Measurements from ENCODE around the gene VWA7.

The VWA7 gene

GRCh38 chr6:31776485-31776988, 591 bp downstream of the VWA7 start:
- no peak for DNase-seq

- no peak for DNase-seq
Observed at GRCh38 chr6:31775633-31776484, 1.3 kb downstream of the VWA7 start.

- no peak for DNase-seq
Observed at GRCh38 chr6:31775184-31775583, 1.9 kb downstream of the VWA7 start.

- peak; percentile 45 for DNase-seq
Observed at GRCh38 chr6:31771992-31772358, 5.2 kb downstream of the VWA7 start.

GRCh38 chr6:31770860-31771259, 6.3 kb downstream of the VWA7 start:
- no peak for DNase-seq

- peak; percentile 33 for DNase-seq
Observed at GRCh38 chr6:31769684-31770371, 7.3 kb downstream of the VWA7 start.

- no peak for DNase-seq
Observed at GRCh38 chr6:31768363-31769257, 8.5 kb downstream of the VWA7 start.

GRCh38 chr6:31767096-31767645, 10.0 kb downstream of the VWA7 start:
- DNase-seq, result no peak

- no peak for DNase-seq
Observed at GRCh38 chr6:31765910-31766794, 11.0 kb downstream of the VWA7 start.

- no peak for DNase-seq
Observed at GRCh38 chr6:31765559-31765909, 11.6 kb downstream of the VWA7 start.

- DNase-seq, result no peak
Observed at GRCh38 chr6:31764198-31764597, 12.9 kb downstream of the VWA7 start.

- DNase-seq, result peak; percentile 75
Observed at GRCh38 chr6:31763619-31763940, 13.5 kb downstream of the VWA7 start.

GRCh38 chr6:31762878-31763618, 14.1 kb downstream of the VWA7 start:
- no peak for DNase-seq

GRCh38 chr6:31762356-31762755, 14.8 kb downstream of the VWA7 start, which contains the start of gene SAPCD1:
Gene SAPCD1 (plus strand): TSS chr6:31762656. CDS start chr6:31763055, 399 bp downstream.
- DNase-seq, result no peak

- DNase-seq, result no peak
Observed at GRCh38 chr6:31761343-31761742, 15.8 kb downstream of the VWA7 start.

GRCh38 chr6:31760790-31761189, 16.3 kb downstream of the VWA7 start:
- no peak for DNase-seq

- DNase-seq, result no peak
Observed at GRCh38 chr6:31758281-31758680, 18.8 kb downstream of the VWA7 start.

GRCh38 chr6:31752739-31753319, 24.3 kb downstream of the VWA7 start:
- peak; percentile 77 for DNase-seq

- DNase-seq, result no peak
Observed at GRCh38 chr6:31750411-31751022, 26.6 kb downstream of the VWA7 start.
